HFFc6 (cell line): ENCODE measurements around the gene IQCK. TPM values are rescaled to one million over a fixed set of nuclear protein-coding genes. Genes with fewer than 3 reads are reported as not detected.

Experiments used
- DNase-seq: peaks from one replicate; pipeline ENCODE4 v3.0.0-alpha.2; 2018
- H3K27ac Mint-ChIP-seq: 2 replicates; pipeline ENCODE4 v1.8.0; 2020; ENCODE audit warnings: mild to moderate bottlenecking, mixed read lengths
- H3K27me3 Mint-ChIP-seq: 2 replicates; pipeline ENCODE4 v1.8.0; 2021; ENCODE audit warnings: mild to moderate bottlenecking, moderate library complexity, mixed read lengths; ENCODE audit not compliant: insufficient read depth
- H3K36me3 Mint-ChIP-seq: 2 replicates; pipeline ENCODE4 v1.8.0; 2021; ENCODE audit warnings: low read depth, mixed read lengths
- H3K4me1 Mint-ChIP-seq: 2 replicates; pipeline ENCODE4 v1.8.0; 2020; ENCODE audit warnings: low read depth, mixed read lengths
- H3K4me3 Mint-ChIP-seq: 2 replicates; pipeline ENCODE4 v1.8.0; 2020; ENCODE audit warnings: mild to moderate bottlenecking, moderate library complexity, mixed read lengths
- H3K9me3 Mint-ChIP-seq: 2 replicates; pipeline ENCODE4 v1.8.0; 2020; ENCODE audit warnings: mild to moderate bottlenecking, mixed read lengths
- CTCF ChIP-seq: fragments of 200-600 bp; sonication (generic); IDR thresholded peaks from 2 replicates; pipeline ENCODE4 v1.5.0; 2021; ENCODE audit warnings: antibody characterized with exemption, mild to moderate bottlenecking
- total RNA-seq, 6 experiments: library from RNA; stranded (reverse); fragmentation: NEBNext Ultra II Directional; extraction: Animal tissue kit (Norgen Biotek cat#: 25700); gene quantifications; 2 replicates in 1 of 6; 3 replicates in 5 of 6; pipeline ENCODE4 v1.2.3, GENCODE V29; 2021

The IQCK gene
- total RNA-seq, 6 experiments from 2014 or later: 2.2 to 5.0 (median 2.8) TPM

- no peaks in the 10 kb centered on the region for H3K9me3 Mint-ChIP-seq
- DNase-seq: peak; percentile 87
- H3K36me3 Mint-ChIP-seq: peaks cover 27% of the 10 kb centered on the region
- TF ChIP-seq CTCF: no peak
- H3K27ac Mint-ChIP-seq: peak overlapping the region; percentile 89
- peaks cover 50% of the 10 kb centered on the region for H3K4me1 Mint-ChIP-seq
- H3K4me3 Mint-ChIP-seq: no peak overlapping the region
- H3K27me3 Mint-ChIP-seq: peaks cover 7% of the 10 kb centered on the region
Measured at GRCh38 chr16:19696328-19696727, 21.7 kb upstream of the IQCK start.

GRCh38 chr16:19696961-19697360 lies 21.1 kb upstream of the IQCK start:
- no peak for DNase-seq
- Mint-ChIP-seq H3K27me3 (peaks cover 7% of the 10 kb centered on the region), H3K36me3 (peaks cover 23% of the 10 kb centered on the region), H3K4me3 (no peak overlapping the region), H3K27ac (peak overlapping the region; percentile 89), H3K9me3 (no peaks in the 10 kb centered on the region), H3K4me1 (peaks cover 49% of the 10 kb centered on the region)
- no peak for TF ChIP-seq CTCF

- H3K9me3 Mint-ChIP-seq: no peaks in the 10 kb centered on the region
- H3K4me1 Mint-ChIP-seq: peaks cover 49% of the 10 kb centered on the region
- no peak overlapping the region for H3K4me3 Mint-ChIP-seq
- H3K27me3 Mint-ChIP-seq: peaks cover 7% of the 10 kb centered on the region
- TF ChIP-seq CTCF: no peak
- H3K36me3 Mint-ChIP-seq: peaks cover 26% of the 10 kb centered on the region
- H3K27ac Mint-ChIP-seq: peak overlapping the region; percentile 44; the same call in 1 of the 2 replicates
- no peak for DNase-seq
Measured at GRCh38 chr16:19697756-19698318, 20.2 kb upstream of the IQCK start.

GRCh38 chr16:19698480-19699465 lies 19.3 kb upstream of the IQCK start:
- TF ChIP-seq CTCF: no peak
- no peak for DNase-seq
- Mint-ChIP-seq H3K9me3 (no peaks in the 10 kb centered on the region), H3K4me3 (no peak overlapping the region), H3K4me1 (peaks cover 49% of the 10 kb centered on the region), H3K27me3 (peaks cover 7% of the 10 kb centered on the region; the same call in 1 of the 2 replicates), H3K36me3 (peaks cover 31% of the 10 kb centered on the region), H3K27ac (peak overlapping the region; percentile 44)

GRCh38 chr16:19699472-19699871 lies 18.6 kb upstream of the IQCK start:
- TF ChIP-seq CTCF: no peak
- Mint-ChIP-seq H3K36me3 (peaks cover 38% of the 10 kb centered on the region), H3K27me3 (peaks cover 7% of the 10 kb centered on the region; the same call in 1 of the 2 replicates), H3K4me1 (peaks cover 53% of the 10 kb centered on the region), H3K9me3 (no peaks in the 10 kb centered on the region), H3K27ac (no peak overlapping the region), H3K4me3 (no peak overlapping the region)
- DNase-seq: no peak
